Mucosa of stomach (tissue), 1 donor: ENCODE results near the gene AP3S1.

Source experiments
- H3K27me3 ChIP-seq: one replicate; pipeline ENCODE4 v1.7.0; 2013; ENCODE audit warnings: mild to moderate bottlenecking, low read length; ENCODE audit not compliant: control insufficient read depth, insufficient read depth
- H3K36me3 ChIP-seq: one replicate; pipeline ENCODE4 v1.7.0; 2013; ENCODE audit warnings: low read length; ENCODE audit not compliant: control insufficient read depth, insufficient read depth
- H3K4me1 ChIP-seq: one replicate; pipeline ENCODE4 v1.7.0; 2013; ENCODE audit warnings: mild to moderate bottlenecking, low read length; ENCODE audit not compliant: control insufficient read depth, insufficient read depth
- H3K4me3 ChIP-seq: one replicate; pipeline ENCODE4 v1.7.0; 2013; ENCODE audit warnings: low read length
- H3K9ac ChIP-seq: one replicate; pipeline ENCODE4 v1.7.0; 2013; ENCODE audit warnings: mild to moderate bottlenecking, low read length, moderate library complexity
- H3K9me3 ChIP-seq: one replicate; pipeline ENCODE4 v1.7.0; 2013; ENCODE audit warnings: mild to moderate bottlenecking, low read length, moderate library complexity; ENCODE audit not compliant: control insufficient read depth
- donor health status: Pancreatic carcinoma.

Gene AP3S1

GRCh38 chr5:115831163-115831768 is 10.5 kb upstream of the AP3S1 start:
- Histone ChIP-seq H3K9ac (no peak overlapping the region), H3K36me3 (no peaks in the 10 kb centered on the region), H3K27me3 (no peaks in the 10 kb centered on the region), H3K4me1 (no peaks in the 10 kb centered on the region), H3K9me3 (no peaks in the 10 kb centered on the region), H3K4me3 (no peak overlapping the region)

GRCh38 chr5:115835481-115835880 is 6.3 kb upstream of the AP3S1 start:
- no peak overlapping the region for H3K4me3 ChIP-seq
- H3K4me1 ChIP-seq, result peaks cover 9% of the 10 kb centered on the region
- H3K9me3 ChIP-seq, result no peaks in the 10 kb centered on the region
- no peaks in the 10 kb centered on the region for H3K27me3 ChIP-seq
- no peaks in the 10 kb centered on the region for H3K36me3 ChIP-seq
- H3K9ac ChIP-seq, result no peak overlapping the region

GRCh38 chr5:115838885-115839518 is 2.7 kb upstream of the AP3S1 start:
- Histone ChIP-seq H3K4me3 (no peak overlapping the region), H3K4me1 (peaks cover 16% of the 10 kb centered on the region), H3K27me3 (no peaks in the 10 kb centered on the region), H3K9me3 (no peaks in the 10 kb centered on the region), H3K9ac (no peak overlapping the region), H3K36me3 (no peaks in the 10 kb centered on the region)

- peak overlapping the region; percentile 91 for H3K9ac ChIP-seq
- H3K9me3 ChIP-seq, result no peaks in the 10 kb centered on the region
- no peaks in the 10 kb centered on the region for H3K36me3 ChIP-seq
- H3K4me1 ChIP-seq, result peaks cover 25% of the 10 kb centered on the region
- no peaks in the 10 kb centered on the region for H3K27me3 ChIP-seq
- H3K4me3 ChIP-seq, result peak overlapping the region; percentile 88
These were observed 862 bp upstream of the AP3S1 start for GRCh38 chr5:115840873-115841272.

- Histone ChIP-seq H3K4me3 (peak overlapping the region; percentile 88), H3K36me3 (no peaks in the 10 kb centered on the region), H3K4me1 (peaks cover 25% of the 10 kb centered on the region), H3K27me3 (no peaks in the 10 kb centered on the region), H3K9me3 (no peaks in the 10 kb centered on the region), H3K9ac (peak overlapping the region; percentile 91)
These were observed 577 bp downstream of the AP3S1 start for GRCh38 chr5:115842089-115842935.

GRCh38 chr5:115842952-115843351 is 1.2 kb downstream of the AP3S1 start:
- H3K27me3 ChIP-seq, result no peaks in the 10 kb centered on the region
- H3K9me3 ChIP-seq, result no peaks in the 10 kb centered on the region
- H3K36me3 ChIP-seq, result no peaks in the 10 kb centered on the region
- peaks cover 25% of the 10 kb centered on the region for H3K4me1 ChIP-seq
- H3K9ac ChIP-seq, result peak overlapping the region; percentile 91
- peak overlapping the region; percentile 88 for H3K4me3 ChIP-seq

- Histone ChIP-seq H3K4me1 (peaks cover 25% of the 10 kb centered on the region), H3K9ac (no peak overlapping the region), H3K36me3 (no peaks in the 10 kb centered on the region), H3K4me3 (no peak overlapping the region), H3K27me3 (no peaks in the 10 kb centered on the region), H3K9me3 (no peaks in the 10 kb centered on the region)
These were observed 1.9 kb downstream of the AP3S1 start for GRCh38 chr5:115843444-115844130.

- Histone ChIP-seq H3K36me3 (no peaks in the 10 kb centered on the region), H3K9ac (no peak overlapping the region), H3K27me3 (no peaks in the 10 kb centered on the region), H3K4me1 (peaks cover 21% of the 10 kb centered on the region), H3K4me3 (no peak overlapping the region), H3K9me3 (no peaks in the 10 kb centered on the region)
These were observed 2.6 kb downstream of the AP3S1 start for GRCh38 chr5:115844321-115844817.

GRCh38 chr5:115847290-115847689 is 5.6 kb downstream of the AP3S1 start:
- peaks cover 15% of the 10 kb centered on the region for H3K4me1 ChIP-seq
- no peaks in the 10 kb centered on the region for H3K36me3 ChIP-seq
- no peaks in the 10 kb centered on the region for H3K9me3 ChIP-seq
- no peak overlapping the region for H3K9ac ChIP-seq
- H3K27me3 ChIP-seq, result no peaks in the 10 kb centered on the region
- no peak overlapping the region for H3K4me3 ChIP-seq

GRCh38 chr5:115849258-115849798 is 7.6 kb downstream of the AP3S1 start:
- Histone ChIP-seq H3K9ac (no peak overlapping the region), H3K36me3 (no peaks in the 10 kb centered on the region), H3K9me3 (no peaks in the 10 kb centered on the region), H3K27me3 (no peaks in the 10 kb centered on the region), H3K4me1 (peaks cover 5% of the 10 kb centered on the region), H3K4me3 (no peak overlapping the region)

GRCh38 chr5:115850744-115851416 is 9.1 kb downstream of the AP3S1 start:
- no peaks in the 10 kb centered on the region for H3K36me3 ChIP-seq
- no peak overlapping the region for H3K9ac ChIP-seq
- H3K4me3 ChIP-seq, result no peak overlapping the region
- no peaks in the 10 kb centered on the region for H3K9me3 ChIP-seq
- no peaks in the 10 kb centered on the region for H3K27me3 ChIP-seq
- no peaks in the 10 kb centered on the region for H3K4me1 ChIP-seq
